Activated T-cell treated with anti-CD3 and anti-CD28 coated beads, Interleukin-2, amount 50 U/mL, for 72 hours (primary cell): ENCODE results near the gene TRA2B. TPM values are rescaled to one million over a fixed set of nuclear protein-coding genes. Genes with fewer than 3 reads are reported as not detected.
A peak's percentile ranks its signal among the peaks of the same experiment; 100 is the strongest.

Experiments used
- ATAC-seq, 2 donors: fragments of 150-1000 bp; cut with Tn5 transposase; replicated peaks in 1 of 2; 2 replicates each; pipeline ENCODE4 v1.10.0; 2021; ENCODE audit warnings: moderate library complexity in 2 of 2, mild to moderate bottlenecking in 1 of 2
- DNase-seq, 2 donors: peaks; one replicate each; pipeline ENCODE4 v3.0.0; 2021 to 2022; ENCODE audit warnings: mixed read lengths in 1 of 2
- H3K27ac Mint-ChIP-seq: one replicate; pipeline ENCODE4 v1.8.0; 2022; ENCODE audit warnings: mild to moderate bottlenecking, moderate library complexity, mixed read lengths
- H3K27me3 Mint-ChIP-seq: one replicate; pipeline ENCODE4 v1.8.0; 2022; ENCODE audit warnings: low read depth, mixed read lengths
- H3K36me3 Mint-ChIP-seq, 2 donors: one replicate each; pipeline ENCODE4 v1.8.0; 2022; ENCODE audit warnings: mixed read lengths in 2 of 2, mild to moderate bottlenecking in 1 of 2; ENCODE audit not compliant: insufficient read depth in 2 of 2
- H3K4me1 Mint-ChIP-seq: one replicate; pipeline ENCODE4 v1.8.0; 2022; ENCODE audit warnings: low read depth, mixed read lengths
- H3K4me3 Mint-ChIP-seq, 2 donors: one replicate each; pipeline ENCODE4 v1.8.0; 2022; ENCODE audit warnings: mild to moderate bottlenecking in 2 of 2, mixed read lengths in 2 of 2, moderate library complexity in 2 of 2
- H3K9me3 Mint-ChIP-seq, 2 donors: one replicate each; pipeline ENCODE4 v1.8.0; 2022; ENCODE audit warnings: mixed read lengths in 2 of 2
- total RNA-seq, 2 donors: library from RNA; stranded (reverse); gene quantifications; one replicate each; pipeline ENCODE4 v1.2.3, GENCODE V29; 2022

TRA2B gene
- total RNA-seq, 2 donors from 2014 or later = 215 to 233 TPM

DNA sequence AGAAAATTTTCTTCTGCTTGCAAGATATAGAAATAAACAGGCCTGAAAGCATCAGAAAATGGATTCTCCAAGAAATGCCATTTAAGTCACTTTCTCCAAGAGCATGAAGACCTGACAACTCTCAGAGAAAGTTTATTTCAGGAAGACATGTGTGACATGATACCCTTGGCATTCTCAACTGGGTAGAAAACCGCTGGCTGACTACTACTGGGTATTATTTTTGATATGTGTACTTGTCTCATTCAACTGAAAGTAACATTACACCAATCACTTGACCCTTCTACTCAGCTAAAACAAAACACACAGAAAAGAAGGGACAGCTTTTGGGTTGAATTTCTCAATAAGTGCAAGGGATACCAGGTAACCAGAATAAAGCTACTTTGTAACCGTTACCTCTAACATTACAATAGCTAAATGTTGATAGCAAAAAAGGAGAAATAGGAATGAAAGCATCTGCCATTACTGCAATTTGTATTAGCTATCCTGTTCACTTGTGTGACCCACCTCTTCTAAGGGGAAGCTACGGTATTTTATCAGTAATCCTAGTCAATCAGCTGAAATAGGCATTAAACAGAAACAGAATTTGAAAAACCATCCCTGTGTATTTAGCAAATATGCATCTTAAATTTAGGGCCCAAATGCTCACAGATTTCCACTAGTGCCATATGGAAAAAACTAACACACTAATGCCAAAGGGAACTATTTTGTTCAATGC, 7.3 kb downstream of the TRA2B start:
- Mint-ChIP-seq H3K9me3 (no peaks in the 10 kb centered on the region), H3K36me3 (peaks cover 25 to 73% of the 10 kb centered on the region in 2 donors), H3K27ac (peak overlapping the region; percentile 100), H3K4me3 (peak overlapping the region; percentile 94 to 97), H3K27me3 (no peaks in the 10 kb centered on the region), H3K4me1 (peaks cover 98% of the 10 kb centered on the region)
- peak in 1 of 2 donors; percentile 35 for ATAC-seq
- DNase-seq = no peak

DNA sequence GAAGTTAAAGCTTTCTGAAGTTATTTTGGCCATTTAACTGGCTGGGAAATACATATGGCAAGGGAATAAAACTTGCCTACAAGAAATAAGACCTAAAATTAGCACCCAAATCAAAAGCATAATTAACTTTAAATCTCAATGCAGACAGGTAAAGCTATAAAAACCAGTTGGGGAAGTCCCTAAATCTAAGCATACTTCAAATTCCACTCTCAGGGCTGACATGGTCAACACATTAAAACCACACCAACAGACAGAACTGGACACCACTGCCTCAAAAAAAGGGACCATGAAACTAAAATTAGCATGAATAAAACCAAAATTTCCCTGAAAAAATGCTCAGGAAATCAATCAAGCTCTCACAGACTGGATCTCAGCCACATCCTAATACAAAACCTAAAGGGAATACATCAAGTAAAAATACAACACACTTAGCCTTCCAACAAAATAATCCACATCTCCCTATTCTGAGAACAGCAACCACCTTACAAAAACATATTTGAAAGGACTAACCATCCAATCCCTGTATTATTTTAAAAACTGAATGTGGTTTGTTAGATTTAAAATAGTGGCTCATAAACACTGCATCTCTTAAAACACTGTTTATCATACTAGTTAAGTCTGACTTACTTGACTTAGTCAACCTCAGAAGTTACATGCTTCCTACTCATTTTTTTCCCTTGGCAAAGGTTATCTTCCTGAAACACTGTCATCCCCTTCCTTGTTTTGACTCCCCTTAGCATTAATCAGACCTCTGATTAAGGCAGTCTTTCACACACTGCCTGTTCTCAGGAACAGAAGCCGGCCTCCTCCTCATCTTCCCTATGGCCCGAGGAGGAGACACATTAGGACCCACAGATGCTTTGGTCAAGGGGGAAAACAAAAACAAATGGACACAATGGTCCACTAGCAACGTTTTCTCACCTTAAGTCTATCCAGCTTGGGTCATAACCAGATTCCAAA, 8.3 kb downstream of the TRA2B start:
- H3K36me3 Mint-ChIP-seq = peaks cover 23 to 75% of the 10 kb centered on the region in 2 donors
- peak; percentile 30 to 55 for ATAC-seq
- peak overlapping the region; percentile 94 to 97 for H3K4me3 Mint-ChIP-seq
- H3K27ac Mint-ChIP-seq = peak overlapping the region; percentile 100
- H3K9me3 Mint-ChIP-seq = no peaks in the 10 kb centered on the region
- H3K4me1 Mint-ChIP-seq = peaks cover 99% of the 10 kb centered on the region
- no peak for DNase-seq
- no peaks in the 10 kb centered on the region for H3K27me3 Mint-ChIP-seq

DNA sequence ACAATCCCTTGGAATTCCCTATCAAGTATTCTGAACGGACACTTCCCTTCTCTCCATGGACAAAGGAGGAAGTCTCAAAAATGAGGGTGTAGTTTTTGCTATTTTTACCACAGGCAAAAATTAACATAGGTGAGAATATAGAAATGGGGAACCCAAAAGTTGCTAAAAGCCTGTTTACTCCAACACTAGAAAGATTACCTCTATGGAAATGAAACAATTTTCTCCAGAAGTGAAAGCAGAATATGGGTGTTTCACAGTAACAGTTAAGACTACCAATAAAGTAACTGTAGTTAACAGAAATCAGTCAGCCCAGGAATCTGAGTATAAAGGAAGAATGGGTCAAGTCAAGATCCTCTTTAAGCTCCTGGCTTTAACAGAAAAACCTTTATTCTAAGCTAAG, 9.3 kb downstream of the TRA2B start:
- peak overlapping the region; percentile 94 to 97 for H3K4me3 Mint-ChIP-seq
- no peaks in the 10 kb centered on the region for H3K9me3 Mint-ChIP-seq
- peaks cover 25 to 81% of the 10 kb centered on the region in 2 donors for H3K36me3 Mint-ChIP-seq
- DNase-seq = no peak
- H3K4me1 Mint-ChIP-seq = peaks cover 89% of the 10 kb centered on the region
- H3K27ac Mint-ChIP-seq = peak overlapping the region; percentile 100
- ATAC-seq = peak; percentile 19 to 38
- H3K27me3 Mint-ChIP-seq = no peaks in the 10 kb centered on the region

DNA sequence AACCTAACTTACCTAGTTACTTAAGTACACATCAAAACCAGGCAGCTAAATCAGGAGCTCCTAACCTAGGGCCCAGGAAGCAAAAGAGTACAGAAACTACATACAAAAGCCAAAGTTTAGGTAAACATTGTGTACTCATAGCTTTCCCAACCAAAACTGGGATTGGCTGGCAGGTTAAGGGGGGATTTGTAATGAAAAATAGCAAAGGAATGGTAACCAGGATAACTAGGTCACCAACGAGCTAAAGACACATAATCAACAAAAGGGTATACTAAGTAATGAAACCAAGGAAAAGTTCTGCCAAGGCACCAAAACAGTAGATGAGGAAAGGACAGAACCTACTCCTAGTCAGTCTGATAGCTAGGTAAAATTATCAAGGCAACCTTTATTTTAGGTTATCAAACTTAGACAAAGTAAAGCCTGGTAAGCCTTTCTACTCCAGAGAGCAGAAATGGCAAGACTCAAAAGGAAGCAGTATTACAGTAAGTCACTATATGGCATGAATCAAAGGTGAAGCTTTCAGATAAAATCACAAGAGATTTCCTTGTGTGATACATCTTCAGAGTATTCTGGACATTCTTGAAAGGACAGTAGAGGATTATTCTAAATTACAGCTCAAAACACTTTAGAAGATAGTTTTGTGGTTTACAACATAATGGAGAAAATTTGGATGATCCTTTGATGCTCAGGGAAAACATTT, 10.2 kb downstream of the TRA2B start:
- H3K27ac Mint-ChIP-seq = peak overlapping the region; percentile 100
- no peak for ATAC-seq
- H3K4me3 Mint-ChIP-seq = peak overlapping the region; percentile 94 to 97
- peaks cover 28 to 84% of the 10 kb centered on the region in 2 donors for H3K36me3 Mint-ChIP-seq
- H3K27me3 Mint-ChIP-seq = no peaks in the 10 kb centered on the region
- DNase-seq = no peak
- no peaks in the 10 kb centered on the region for H3K9me3 Mint-ChIP-seq
- H3K4me1 Mint-ChIP-seq = peaks cover 89% of the 10 kb centered on the region

DNA sequence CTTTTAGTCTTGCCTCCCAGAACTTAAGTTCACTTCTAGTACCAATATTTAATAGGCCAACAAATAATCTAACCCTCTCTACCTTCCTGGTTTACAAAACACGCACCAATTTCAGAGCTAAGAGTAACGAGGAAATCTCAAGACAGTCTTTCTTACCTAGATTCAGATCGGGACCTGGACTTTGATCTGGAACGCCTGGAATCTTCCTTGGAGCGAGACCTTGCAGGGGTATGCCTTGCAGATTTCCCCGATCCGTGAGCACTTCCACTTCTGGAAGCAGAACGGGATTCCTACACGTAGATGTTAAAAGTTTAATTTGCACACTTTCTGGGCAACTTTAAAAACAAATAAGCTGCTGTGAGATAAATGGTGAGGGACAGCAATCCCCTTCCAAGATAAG, 11.4 kb downstream of the TRA2B start:
- no peak for ATAC-seq
- peaks cover 84% of the 10 kb centered on the region for H3K4me1 Mint-ChIP-seq
- H3K36me3 Mint-ChIP-seq = peaks cover 26 to 85% of the 10 kb centered on the region in 2 donors
- no peaks in the 10 kb centered on the region for H3K27me3 Mint-ChIP-seq
- no peaks in the 10 kb centered on the region for H3K9me3 Mint-ChIP-seq
- H3K27ac Mint-ChIP-seq = peak overlapping the region; percentile 95
- H3K4me3 Mint-ChIP-seq = peak overlapping the region; percentile 30 to 52
- DNase-seq = no peak

DNA sequence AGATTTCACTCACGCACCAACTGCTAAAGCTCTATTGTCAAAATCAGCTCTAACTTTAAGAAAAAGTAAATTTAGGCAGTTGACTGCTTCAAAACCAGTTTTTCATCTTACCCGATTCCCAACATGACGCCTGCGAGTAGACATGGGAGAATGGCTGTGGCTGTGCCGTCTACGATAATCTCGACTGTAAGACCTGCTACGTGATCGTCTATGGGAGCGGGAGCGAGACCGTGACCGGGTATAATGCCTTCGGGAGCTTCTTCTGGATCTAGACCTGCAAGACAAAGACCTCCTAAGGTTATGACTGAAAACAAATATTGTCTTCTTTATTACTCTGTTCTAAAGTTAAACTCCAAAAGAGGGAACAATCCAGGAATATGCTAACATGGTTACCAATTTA, 12.5 kb downstream of the TRA2B start:
- no peaks in the 10 kb centered on the region for H3K27me3 Mint-ChIP-seq

DNA sequence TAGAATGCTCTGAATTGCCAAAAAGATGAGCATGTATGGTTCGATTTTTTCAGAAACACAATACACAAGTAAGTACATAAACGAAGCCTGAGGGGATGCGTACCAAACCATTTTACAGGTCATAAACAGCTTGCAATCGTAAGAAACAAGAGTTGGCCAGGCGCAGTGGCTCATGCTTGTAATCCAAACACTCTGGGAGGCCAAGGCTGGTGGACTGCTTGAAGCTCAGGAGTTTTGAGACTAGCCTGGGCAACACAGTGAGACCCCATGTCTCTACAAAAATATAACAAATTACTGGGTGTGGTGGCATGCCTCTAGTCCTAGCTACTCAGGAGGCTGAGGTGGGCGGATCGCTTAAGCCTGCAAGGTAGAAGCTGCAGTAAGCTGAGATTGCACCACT, 13.4 kb downstream of the TRA2B start:
- Mint-ChIP-seq H3K9me3 (no peaks in the 10 kb centered on the region), H3K4me3 (no peak overlapping the region), H3K27ac (peak overlapping the region; percentile 56), H3K4me1 (peaks cover 67% of the 10 kb centered on the region), H3K27me3 (no peaks in the 10 kb centered on the region), H3K36me3 (peaks cover 24 to 89% of the 10 kb centered on the region in 2 donors)
- DNase-seq (no peak), ATAC-seq (peak in 1 of 2 donors; percentile 4)

More for the DNA sequence above, 12.5 kb downstream of the TRA2B start:
- Mint-ChIP-seq H3K27ac (peak overlapping the region; percentile 95), H3K4me1 (peaks cover 73% of the 10 kb centered on the region), H3K9me3 (no peaks in the 10 kb centered on the region), H3K36me3 (peaks cover 28 to 90% of the 10 kb centered on the region in 2 donors), H3K4me3 (no peak overlapping the region)
- no peak for ATAC-seq
- no peak for DNase-seq

DNA sequence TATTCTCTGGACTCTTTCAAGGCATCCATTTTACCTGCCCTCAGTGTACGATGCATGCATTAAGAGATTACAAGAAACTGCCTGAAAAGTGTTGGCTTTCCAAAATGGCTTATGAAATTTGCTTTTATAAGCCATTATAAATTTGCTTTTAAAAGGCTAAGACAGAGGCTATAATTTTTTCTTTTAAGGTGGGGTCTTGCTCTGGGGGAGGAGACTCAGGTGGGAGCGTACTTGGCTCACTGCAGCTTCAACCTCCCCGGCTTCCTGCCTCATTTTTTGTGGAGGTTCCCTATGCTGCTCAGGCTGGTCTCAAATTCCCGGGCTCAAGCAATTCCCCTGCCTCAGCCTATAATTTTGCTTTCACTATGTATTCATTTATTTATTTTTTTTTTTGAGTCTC, 17.6 kb downstream of the TRA2B start:
- Mint-ChIP-seq H3K36me3 (peaks cover 13 to 77% of the 10 kb centered on the region in 2 donors), H3K9me3 (no peaks in the 10 kb centered on the region), H3K4me1 (peaks cover 26% of the 10 kb centered on the region), H3K27me3 (no peaks in the 10 kb centered on the region), H3K4me3 (no peak overlapping the region), H3K27ac (peak overlapping the region; percentile 28)
- ATAC-seq (no peak), DNase-seq (no peak)

DNA sequence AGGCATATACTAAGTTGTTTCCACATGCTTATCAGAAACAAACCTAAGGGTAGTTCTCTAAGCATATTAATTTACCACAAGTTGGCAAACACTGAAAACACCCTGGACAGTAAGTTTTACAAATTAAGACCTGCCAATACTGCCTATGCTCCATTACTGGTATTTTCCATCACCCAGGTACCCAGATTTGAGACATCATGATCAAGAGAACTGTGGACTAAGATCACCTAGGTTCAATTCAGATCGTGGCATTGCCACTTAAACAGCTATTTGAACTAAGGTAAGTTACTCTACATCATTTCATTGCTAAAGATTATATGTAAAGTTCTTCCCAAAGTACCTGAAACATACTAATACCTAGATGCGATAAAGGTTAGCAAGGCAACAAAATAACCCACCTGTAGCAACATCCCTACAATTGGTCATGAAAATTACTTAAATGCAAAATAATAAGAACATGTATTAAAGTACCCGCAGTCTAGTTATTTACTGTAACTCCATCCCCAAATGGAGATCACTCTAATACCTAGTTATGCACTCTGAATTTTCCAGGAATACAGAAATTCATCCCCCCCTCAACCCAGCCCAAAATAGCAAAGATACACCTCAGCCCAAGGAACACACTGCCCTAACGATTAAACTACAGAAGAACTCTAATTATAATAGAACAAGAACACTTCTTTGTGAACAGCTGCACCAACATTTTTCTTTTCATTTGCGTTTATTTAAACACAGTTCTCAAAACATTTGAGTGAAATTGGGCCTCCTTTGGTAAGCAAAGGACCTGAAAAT, 21.6 kb downstream of the TRA2B start:
- no peak overlapping the region for H3K4me3 Mint-ChIP-seq
- H3K4me1 Mint-ChIP-seq = peaks cover 5% of the 10 kb centered on the region
- H3K27me3 Mint-ChIP-seq = no peaks in the 10 kb centered on the region
- peaks cover 4 to 43% of the 10 kb centered on the region in 2 donors for H3K36me3 Mint-ChIP-seq
- no peaks in the 10 kb centered on the region for H3K9me3 Mint-ChIP-seq
- no peak for DNase-seq
- H3K27ac Mint-ChIP-seq = peak overlapping the region; percentile 65
- no peak for ATAC-seq

DNA sequence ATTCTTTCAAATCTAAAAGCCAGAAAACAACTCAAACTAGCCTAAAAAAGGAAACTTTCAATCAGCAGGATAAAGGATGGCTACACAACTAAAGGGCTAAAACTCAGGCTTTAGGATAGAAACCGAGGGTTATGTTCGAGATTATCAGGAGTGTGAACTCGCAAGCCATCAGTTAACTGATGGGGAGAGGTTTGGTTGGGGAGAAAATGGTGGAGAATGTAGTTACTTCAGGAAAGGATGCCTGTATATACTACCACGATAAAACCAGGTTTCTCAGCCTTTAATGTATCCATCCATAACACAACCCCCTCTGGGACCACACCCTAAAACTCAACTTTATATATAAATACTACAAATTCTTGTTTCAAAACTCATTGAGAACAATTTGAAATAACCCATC, 22.2 kb downstream of the TRA2B start:
- H3K27me3 Mint-ChIP-seq = no peaks in the 10 kb centered on the region
- no peak overlapping the region for H3K4me3 Mint-ChIP-seq
- DNase-seq (no peak), ATAC-seq (no peak)
- no peaks in the 10 kb centered on the region for H3K9me3 Mint-ChIP-seq
- H3K4me1 Mint-ChIP-seq = peaks cover 5% of the 10 kb centered on the region
- H3K36me3 Mint-ChIP-seq = peaks cover 2 to 37% of the 10 kb centered on the region in 2 donors
- H3K27ac Mint-ChIP-seq = peak overlapping the region; percentile 18

DNA sequence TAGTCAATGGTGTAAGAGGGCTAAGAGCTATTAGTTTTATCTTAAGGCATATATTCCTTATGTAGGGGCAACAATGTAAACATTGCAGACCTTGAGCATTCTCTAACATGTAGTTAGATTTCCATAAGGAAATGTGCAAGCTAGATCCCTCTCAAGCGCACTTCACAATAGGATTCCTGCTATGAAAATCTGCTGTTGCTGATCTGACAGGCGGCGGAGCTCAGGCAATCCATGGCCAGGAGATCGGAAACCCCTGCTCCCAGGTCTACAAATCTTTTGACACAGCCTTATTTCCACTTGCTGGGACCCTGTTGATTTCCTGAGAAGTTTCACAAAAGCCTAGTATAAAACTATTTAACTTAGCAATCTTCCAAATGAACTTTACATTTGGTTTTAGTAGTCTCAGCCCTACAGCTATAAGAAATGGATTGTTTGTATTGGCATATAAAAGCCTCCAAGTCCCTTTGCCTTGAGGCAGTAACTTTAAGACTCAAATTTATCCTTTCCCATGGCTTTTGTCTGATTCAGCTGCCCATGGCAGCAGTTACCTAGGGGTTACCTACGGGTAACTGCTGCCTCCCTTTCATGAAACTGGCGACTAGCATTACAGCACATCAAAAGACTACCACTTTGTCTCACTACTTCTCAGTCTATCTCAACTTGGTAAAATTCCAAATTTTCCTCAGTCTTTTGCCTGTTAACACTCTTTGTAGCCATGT, 22.7 kb downstream of the TRA2B start:
- Mint-ChIP-seq H3K27ac (peak overlapping the region; percentile 18), H3K4me3 (no peak overlapping the region), H3K27me3 (no peaks in the 10 kb centered on the region), H3K36me3 (peaks cover 2 to 31% of the 10 kb centered on the region in 2 donors), H3K9me3 (no peaks in the 10 kb centered on the region), H3K4me1 (peaks cover 5% of the 10 kb centered on the region)
- no peak for ATAC-seq
- no peak for DNase-seq
